DMS153 treated with DMSO at 0.1 percent for 48 hours (cell line): Measurements from ENCODE around the gene B4GALT2.

ENCODE experiments used
- DNase-seq: peaks from one replicate; lab custom pipeline; 2025; ENCODE audit not compliant: unreplicated experiment; lab: John Stamatoyannopoulos, UW

Gene B4GALT2

GRCh38 chr1:43983253-43983899 lies 4.4 kb downstream of the B4GALT2 start:
- no peak for DNase-seq

DNA sequence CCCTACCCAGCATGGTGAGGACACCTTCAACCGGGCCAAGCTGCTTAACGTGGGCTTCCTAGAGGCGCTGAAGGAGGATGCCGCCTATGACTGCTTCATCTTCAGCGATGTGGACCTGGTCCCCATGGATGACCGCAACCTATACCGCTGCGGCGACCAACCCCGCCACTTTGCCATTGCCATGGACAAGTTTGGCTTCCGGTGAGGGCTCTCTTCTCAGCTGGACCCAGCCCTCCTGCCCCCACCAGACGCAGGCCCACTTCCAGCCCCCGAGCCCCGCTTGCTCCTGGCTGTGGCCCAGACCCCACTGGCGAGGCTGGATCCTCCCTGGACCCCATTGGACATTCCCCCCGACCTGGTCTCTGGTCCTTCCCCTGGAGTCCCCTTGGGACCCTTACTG lies 5.8 kb downstream of the B4GALT2 start:
- DNase-seq = no peak

DNA sequence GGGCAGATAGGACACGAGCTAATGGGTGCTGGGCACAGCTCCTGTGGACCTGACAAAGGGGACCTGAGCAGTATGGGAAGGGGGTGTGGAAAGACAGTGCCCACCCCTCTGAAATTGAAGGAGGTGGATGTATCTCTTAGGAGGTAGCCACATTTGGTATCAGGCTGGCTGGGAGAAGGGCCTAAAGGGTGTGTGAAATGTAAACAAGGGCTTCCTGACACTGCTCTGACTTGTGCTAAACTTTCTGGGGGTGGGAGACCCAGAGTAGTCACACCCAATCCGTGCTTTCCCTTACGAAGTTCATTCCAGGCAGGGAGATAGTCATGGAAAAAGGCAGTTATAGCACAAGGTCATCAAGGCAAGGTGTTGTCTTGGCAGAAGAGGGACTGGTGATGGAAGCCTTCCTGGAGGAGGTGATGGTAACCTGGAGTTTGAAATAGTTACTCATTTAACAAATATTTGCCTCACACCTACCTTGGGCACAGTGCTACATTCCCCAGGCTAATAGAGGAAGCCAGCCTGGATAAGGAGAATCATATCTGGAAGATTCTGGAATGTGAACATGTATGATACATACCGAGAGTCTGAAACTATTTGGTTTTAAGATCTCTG lies 7.1 kb downstream of the B4GALT2 start:
- DNase-seq = no peak

DNA sequence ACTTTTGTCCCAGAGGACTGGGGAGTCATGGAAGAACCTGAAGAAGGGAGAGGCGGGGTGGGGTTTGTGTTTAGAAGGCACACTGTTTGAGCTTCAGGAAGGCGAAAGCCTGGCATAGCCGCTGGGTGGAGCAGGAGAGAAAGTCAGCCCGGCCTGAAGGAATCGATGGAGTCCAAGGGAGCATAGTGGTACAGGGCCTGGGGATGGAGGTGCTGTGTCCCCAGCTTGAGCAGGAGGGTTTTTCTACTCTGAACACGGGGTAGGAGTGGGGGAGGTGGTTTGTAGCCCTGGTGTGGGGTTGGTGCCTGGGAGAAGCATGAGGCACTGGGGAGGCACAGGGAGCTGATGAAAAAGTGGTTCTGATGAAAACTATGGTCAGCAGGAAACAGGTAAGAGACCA lies 7.7 kb downstream of the B4GALT2 start:
- no peak for DNase-seq

DNA sequence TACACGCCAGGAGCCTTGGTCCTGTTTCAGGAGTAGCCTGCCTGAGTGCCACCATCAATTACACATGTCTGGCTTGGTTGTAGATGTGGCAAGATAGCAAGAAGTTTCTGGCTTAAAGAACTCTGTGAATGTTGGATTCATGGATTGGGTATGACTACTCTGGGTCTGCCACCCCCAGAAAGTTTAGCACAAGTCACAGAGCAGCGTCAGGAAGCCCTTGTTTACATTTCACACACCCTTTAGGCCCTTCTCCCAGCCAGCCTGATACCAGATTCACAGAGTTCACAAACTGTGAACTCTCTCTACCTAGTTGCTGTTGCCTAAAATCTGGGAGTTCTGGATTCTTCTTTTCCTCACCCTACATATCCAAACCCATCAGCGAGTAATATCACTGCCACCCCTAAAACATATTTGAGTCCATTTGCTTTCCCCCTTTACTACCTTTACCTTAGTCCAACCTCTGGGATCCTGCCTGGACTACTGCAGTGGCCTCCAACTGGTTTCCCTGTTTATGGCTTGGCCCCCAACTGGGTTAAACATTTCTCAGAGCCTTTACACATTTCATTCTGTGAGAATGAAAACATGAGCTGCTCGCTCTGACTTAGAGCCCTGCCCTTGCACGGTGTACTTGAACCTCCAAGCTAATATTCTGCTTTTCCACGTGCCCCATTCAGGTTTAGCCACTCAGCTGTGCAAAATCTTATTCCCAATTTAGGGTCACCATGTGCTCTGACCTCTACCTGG lies 8.3 kb downstream of the B4GALT2 start:
- DNase-seq = no peak

GRCh38 chr1:43990271-43991199 lies 11.5 kb downstream of the B4GALT2 start:
- no peak for DNase-seq

GRCh38 chr1:43991200-43991475 lies 12.1 kb downstream of the B4GALT2 start:
- no peak for DNase-seq

GRCh38 chr1:43991476-43992231 lies 12.6 kb downstream of the B4GALT2 start, which contains the start of gene CCDC24:
CCDC24 (plus strand) TSS chr1:43991599; CDS start chr1:43991879, 280 bp downstream.
- DNase-seq = peak; percentile 83

- no peak for DNase-seq
Measured at GRCh38 chr1:43992232-43992995, 13.4 kb downstream of the B4GALT2 start.

DNA sequence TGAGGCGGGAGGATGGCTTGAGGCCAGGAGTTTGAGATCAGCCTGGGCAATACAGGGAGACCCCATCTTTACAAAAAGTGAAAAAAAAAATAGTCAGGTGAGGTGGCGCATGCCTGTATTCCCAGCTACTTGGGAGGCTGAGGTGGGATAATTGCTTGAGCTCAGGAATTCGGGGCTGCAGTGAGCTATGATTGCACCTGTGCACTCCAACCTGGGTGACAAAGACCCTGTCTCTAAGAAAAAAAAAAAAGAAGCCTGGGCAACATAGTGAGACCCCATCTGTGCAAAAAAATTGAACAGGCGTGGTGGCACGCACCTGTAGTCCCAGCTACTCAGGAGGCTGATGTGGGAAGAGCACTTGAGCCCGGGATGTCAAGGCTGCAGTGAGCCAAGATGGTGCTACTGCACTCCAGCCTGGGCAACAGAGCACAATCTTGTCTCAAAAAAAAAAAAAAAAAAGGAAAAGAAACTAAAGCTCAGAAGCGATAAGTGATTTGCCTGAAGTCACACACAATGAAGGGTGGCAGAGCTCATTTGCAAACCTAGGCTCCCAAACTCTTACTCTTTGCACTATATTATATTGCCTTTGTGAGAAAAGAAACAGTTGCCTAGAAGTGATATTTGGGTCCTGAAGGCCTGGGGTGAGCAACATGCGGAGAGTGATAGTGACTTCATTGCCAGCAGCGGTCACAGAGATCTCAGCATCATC lies 14.3 kb downstream of the B4GALT2 start:
- no peak for DNase-seq

GRCh38 chr1:43994071-43994470 lies 15.1 kb downstream of the B4GALT2 start:
- DNase-seq = no peak

GRCh38 chr1:43994794-43995790 lies 16.1 kb downstream of the B4GALT2 start:
- peak; percentile 15 for DNase-seq

- no peak for DNase-seq
Measured at GRCh38 chr1:43995984-43996732, 17.1 kb downstream of the B4GALT2 start.

- DNase-seq = no peak
Measured at GRCh38 chr1:43996733-43997115, 17.7 kb downstream of the B4GALT2 start.

DNA sequence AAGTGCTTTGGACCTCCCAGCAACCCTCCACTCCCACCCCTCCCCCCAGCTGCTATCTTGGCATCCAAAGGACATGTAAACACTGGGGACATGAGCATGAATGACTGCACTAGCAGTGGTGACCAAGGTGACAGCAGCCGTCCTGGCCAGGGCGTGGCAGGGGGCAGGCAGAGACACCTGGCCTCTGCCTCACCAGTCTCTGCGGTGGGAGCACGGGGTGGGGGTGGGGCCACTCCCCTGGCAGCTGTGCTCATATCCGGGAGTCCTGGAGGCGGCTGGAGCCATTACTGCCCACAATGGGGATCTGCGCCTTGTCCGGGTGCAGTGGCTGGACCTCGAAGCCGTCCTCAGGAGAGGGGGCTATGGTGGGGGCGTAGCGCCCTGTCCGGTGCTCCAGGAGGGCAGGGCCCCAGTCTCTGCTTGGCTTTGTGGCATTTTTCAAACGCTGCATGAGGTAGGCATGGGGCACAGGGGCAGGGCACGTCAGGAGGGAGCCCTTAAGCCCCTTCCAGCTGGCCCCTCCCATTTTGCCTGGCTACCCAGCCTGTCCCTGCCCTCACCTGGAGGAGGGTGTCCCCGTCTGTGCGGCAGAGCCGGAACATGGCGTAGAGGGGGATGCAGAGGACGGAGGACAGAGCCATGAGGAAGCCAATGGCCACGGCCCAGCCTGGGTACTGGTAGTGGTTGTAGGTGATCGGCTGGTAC lies 18.4 kb downstream of the B4GALT2 start:
- DNase-seq = peak; percentile 81

- no peak for DNase-seq
Measured at GRCh38 chr1:43998000-43998378, 19.0 kb downstream of the B4GALT2 start.

DNA sequence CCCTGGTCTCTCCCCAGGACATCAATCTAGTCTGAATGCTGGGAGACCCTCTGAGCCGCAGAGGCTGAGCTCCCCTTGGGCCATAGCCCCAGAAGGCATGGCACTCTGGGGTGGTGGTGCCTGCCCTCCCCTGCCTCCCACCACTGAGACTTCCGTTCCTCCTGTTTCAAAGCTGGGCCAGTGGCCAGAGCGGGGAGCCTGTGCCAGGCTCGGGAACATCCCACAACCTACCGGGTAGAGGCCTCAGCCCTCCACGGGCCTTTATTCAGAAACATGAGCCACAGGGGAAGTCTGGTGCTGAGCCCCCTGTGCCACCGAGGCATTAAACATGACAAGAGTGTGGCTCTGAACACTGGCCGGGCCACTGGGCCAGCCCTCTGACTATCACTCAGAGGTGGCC lies 20.4 kb downstream of the B4GALT2 start:
- no peak for DNase-seq
